SU-DHL-6 (cell line): Measurements from ENCODE around the gene SYK.

ENCODE experiments used
- EZH2phosphoT487 ChIP-seq: fragments of 200-600 bp; sonication (generic), shearing (Covaris generic); conservative IDR thresholded peaks from 2 replicates; pipeline ENCODE4 v1.6.1; 2018; ENCODE audit warnings: mild to moderate bottlenecking, antibody characterized with exemption, low read length, moderate library complexity, mixed read lengths
- TF ChIP-seq, protein P1 (sequence below): fragments of 200-600 bp; sonication (generic); IDR thresholded peaks from one replicate; pipeline ENCODE4 v1.5.1; 2017; ENCODE audit warnings: antibody characterized with exemption, mild to moderate bottlenecking, low read length, moderate library complexity; ENCODE audit not compliant: insufficient read depth, poor library complexity, severe bottlenecking

DNA sequence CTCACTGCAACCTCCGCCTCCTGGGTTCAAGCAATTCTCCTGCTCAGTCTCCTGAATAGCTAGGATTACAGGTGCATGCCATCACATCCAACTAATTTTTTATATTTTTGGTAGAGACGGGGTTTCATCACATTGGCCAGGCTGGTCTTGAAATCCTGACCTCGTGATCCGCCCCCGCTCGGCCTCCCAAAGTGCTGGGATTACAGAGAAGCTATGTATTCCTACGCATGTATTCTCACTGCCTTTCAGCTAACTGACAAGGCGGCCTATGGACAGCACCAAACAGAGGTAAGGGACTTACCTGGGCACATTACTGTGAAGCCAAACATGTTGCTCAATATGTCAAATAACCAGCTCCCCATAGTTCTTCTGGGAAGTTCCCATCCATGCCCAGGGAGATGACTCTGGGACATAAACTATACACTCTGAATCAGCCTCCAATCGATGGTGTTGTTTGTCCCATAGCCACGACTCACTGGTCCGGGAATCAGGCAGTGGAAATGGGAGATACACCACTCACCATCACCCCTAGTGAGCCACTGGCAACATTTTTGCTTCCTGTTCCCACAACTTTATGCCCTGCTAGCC is 114.6 kb downstream of the SYK start:
- no peak for TF ChIP-seq EZH2phosphoT487
- TF ChIP-seq, protein P1, sequence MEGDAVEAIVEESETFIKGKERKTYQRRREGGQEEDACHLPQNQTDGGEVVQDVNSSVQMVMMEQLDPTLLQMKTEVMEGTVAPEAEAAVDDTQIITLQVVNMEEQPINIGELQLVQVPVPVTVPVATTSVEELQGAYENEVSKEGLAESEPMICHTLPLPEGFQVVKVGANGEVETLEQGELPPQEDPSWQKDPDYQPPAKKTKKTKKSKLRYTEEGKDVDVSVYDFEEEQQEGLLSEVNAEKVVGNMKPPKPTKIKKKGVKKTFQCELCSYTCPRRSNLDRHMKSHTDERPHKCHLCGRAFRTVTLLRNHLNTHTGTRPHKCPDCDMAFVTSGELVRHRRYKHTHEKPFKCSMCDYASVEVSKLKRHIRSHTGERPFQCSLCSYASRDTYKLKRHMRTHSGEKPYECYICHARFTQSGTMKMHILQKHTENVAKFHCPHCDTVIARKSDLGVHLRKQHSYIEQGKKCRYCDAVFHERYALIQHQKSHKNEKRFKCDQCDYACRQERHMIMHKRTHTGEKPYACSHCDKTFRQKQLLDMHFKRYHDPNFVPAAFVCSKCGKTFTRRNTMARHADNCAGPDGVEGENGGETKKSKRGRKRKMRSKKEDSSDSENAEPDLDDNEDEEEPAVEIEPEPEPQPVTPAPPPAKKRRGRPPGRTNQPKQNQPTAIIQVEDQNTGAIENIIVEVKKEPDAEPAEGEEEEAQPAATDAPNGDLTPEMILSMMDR, result no peak
